ENCODE measurements around the gene KL. TPM values are rescaled to one million over a fixed set of nuclear protein-coding genes. Genes with fewer than 3 reads are reported as not detected.

The KL gene
- polyA plus RNA-seq, 1 donor: 2.6 TPM

DNA sequence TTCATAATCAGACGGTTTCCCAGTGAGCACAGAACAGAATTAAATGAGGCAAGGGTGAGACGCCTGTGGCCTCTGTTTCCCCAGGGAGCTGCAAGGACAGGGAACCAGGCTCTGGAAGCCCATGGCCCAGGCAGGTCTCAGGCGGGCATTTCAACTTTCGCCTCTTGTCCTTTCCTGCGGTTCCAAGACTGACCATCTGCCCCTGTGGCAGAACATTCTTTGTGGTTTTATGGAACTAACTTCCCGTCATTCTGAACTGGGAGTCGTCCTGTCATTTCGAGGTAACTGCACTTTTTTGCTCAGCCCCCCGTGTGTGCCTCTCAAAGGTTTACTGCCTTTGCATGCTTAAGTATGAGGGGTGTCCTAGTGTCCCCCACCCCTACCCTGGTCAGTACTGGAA, 70.9 kb downstream of the KL start:
- no peak for DNase-seq

DNA sequence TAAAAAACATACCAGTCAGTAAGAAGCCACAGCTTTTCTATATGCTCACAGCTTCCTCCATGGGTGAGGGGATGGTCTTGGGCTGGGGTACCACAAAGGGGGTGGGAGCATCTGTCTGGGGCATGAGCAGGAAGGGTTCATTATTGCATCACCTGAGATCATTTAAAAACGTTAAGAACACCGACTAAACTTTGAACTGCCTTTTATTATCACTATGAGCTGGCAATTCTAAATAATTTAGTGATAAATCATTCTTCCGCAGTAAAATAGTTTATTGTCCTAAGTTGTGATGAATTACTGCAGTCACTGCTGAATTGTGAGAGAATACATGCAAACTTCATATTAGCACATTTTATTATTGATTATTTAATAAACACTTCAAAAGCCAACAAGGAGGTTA, 71.6 kb downstream of the KL start:
- no peak for DNase-seq

DNA sequence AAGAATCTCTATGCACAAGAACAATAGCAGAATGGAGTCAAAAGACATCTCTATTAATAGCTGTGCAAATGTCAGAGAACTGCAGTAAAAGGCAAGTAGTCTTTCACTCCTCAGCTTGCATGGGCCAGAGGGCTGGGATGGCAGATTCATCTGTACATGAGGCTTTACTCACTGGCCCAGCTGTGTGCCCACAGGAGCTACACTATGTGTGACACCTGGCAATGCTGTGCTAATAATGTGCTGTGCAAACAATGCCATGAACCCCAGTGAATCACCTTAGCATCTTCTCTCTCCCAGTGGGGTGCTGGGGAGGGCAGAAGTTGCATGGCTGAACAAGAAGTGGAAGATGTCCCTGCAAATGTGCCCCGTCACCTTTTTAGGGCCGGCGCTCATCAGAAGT, 73.1 kb downstream of the KL start:
- DNase-seq: no peak

DNA sequence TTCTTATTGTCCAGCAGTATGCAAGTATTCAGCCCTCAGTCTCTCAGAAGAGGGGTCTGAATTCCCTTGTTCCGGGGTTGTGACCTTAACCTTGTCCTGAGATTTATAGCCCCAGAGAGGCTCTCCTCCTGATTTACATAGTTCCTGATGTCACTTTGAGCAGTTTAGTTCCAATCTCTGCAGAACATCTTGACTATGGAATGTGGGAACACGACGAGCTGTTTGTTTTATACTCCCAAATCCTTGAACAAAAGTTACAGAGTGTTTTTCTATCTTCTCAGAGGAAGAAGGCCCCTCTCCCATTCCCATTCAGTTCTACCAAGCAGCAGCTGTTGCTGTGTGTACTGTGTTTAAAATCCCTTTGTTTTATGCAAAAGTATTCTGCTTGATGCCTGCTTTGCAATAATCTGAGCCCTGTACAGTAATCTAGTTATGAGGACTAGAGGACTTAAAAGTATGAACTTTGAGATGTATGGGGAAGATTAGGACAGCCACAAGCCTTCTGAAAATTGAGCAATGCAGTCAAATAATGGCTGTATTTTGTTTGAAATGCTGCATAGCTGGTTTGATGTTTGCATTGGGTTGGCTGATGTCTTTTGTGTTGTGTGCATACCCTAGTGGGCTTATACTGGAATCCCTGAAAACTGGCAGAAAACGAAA, 74.7 kb downstream of the KL start:
- no peak for DNase-seq

DNA sequence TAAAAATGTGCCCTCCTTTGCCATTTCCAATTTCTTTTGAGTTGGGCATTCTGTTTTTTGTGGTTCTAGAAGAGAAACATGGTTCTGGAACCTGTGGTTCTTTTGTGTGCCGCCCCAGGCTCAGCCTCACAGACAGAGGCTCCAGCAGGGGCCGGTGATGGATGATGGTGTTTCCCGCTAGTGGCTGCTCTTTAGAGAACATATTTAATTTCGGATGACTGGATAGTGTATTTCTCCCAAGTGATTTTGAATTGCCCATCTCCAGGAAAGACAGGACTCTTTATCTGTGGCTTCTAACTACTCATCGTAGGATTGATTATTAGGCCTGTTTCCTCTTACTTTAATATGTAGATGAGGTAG, 75.2 kb downstream of the KL start:
- no peak for DNase-seq

DNA sequence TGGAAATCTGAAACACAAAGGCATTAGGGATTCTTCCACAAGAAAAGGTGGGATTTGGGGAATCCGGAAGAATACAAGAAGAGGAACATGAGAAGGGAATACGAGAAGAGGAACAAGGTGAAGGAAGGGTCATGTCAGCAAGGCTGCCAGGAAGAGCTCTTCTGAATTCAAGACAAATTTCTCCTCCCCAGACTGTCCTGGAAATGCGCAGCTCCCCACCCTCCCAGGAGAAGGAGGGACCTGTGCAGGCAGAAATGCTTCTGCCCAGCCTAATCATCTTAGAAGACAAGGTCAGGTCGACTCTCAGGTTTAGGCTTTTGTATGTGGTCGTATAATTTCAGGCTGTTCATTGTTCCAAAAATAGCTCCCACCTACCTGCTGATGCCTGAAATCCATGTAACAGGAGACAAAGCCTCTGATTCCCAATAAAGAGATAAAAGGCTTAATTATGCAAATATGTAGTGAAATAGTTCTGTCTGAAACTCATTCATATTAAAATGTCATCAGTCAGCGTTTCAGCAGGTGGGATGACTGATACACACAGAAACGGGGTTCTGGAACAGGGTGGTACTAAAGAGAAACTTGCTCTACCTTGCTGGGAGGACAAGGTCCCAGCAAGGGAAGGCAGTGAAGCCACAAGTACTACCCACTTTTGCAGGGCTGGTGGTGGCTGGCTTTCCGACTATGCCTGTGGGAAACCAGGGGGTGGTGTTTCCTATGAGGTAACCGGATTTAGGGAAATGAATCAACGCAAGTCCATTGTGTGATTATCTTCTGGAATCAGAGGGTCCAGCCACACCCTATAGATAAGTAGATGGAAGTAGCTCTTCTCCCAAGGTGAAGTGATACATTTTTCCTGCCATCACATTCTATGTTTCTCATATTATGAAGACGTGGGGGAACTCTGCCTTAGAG, 76.1 kb downstream of the KL start:
- no peak for DNase-seq

DNA sequence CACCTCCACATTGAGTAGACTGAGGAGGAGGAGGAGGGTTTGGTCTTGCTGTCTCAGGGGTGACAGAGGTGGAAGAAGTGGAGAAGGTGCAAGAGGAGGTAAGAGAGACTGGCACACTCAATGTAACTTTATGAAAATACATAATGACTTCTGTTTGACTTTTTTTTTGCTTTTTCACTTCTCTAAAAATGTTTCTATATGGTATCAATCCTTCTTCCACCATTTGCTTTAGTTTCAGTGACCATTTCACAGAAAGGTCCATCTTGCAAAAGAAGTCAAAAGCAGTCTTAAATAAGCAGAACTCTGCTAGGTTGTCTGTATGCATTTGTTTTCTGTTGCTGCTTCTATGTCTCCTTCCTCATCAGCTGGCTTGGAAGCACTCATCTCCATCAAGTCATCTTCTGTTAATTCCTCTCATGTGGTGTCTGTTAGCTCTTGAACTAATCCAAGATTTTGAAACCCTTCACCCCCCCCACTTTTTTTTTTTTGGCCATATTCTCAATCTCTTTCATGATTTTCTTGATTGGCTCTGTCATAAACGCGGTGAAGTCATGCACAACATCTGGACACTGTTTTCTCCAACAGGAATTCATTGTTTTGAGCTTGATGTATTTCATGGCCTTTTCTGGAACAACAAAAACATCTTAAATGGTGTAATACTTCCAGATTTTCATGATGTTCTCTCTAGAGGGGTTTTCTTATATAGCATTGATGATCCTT, 80.8 kb downstream of the KL start:
- DNase-seq: no peak

DNA sequence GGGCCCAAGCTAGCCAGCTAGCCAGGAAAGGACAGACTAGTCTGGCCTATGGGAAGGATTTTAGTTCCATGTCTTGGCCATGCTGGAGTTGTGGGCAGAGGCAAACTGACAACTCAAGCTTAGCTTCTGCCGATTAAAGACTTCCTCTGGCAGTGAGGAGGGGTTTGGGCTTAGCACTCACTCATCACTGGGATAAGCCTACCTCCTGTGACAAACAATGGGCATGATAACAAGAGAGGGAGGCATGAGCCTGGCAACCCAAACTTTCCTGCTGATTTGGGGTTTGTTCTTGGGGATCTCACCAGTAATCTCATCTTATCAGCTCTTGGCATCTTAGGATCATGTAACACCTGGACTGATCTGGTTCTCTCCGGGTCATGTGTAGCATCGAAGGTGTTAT, 83.6 kb downstream of the KL start:
- DNase-seq: no peak

DNA sequence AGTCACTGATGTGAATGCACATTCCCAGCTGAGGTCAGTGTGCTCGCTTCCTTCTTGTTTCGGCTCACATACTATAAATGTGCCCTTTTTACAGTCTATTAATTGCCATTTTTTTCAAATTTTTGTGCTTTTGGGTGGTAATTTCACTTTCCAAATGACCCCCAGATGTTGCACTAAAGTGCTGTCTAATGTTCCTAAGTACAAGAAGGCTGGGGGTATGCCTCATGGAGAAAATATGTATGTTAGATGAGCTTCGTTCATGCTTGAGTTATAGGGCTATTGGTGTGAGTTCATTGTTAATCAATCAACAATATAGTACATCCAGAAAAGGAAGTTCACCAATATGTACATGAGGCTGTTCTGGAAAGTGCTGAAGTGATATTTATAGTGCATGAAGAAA, 84.7 kb downstream of the KL start:
- DNase-seq: no peak

DNA sequence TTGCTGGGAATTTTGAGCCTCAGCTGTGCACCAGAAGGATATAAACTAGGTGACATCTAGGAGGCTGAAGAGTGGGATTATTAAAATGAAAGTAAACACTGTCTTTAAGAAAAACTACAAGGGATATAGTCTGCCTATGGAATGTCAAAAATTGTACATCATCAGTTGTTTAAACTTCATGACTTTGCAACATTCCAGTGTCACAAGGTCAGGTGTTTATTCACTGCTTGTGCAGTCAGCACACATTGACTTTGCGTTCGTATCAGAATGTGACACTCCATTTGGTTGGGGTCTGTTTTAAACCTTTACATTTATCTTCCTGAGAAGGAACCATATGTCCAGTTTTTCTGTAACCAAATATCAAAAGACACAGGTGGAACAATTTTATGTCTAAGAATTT, 85.6 kb downstream of the KL start:
- DNase-seq: no peak

DNA sequence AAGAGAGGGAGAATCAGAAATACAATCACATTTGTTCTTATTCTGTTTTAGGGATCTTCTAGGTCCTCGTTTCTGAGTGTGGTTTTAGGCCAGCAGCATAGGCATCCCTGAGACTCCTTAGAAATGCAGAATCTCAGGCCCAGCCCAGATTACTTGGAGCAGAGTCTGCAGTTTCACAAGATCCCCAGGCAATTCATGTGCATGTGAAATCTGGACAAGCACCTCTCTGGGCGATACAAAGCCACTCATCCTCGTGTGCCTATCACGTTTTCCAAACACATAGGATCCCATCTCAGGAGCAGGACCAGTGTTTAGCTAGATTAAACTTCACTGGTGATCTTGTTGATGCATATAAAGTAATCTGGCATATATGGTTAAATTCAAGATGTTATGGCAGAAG, 87.2 kb downstream of the KL start:
- no peak for DNase-seq

DNA sequence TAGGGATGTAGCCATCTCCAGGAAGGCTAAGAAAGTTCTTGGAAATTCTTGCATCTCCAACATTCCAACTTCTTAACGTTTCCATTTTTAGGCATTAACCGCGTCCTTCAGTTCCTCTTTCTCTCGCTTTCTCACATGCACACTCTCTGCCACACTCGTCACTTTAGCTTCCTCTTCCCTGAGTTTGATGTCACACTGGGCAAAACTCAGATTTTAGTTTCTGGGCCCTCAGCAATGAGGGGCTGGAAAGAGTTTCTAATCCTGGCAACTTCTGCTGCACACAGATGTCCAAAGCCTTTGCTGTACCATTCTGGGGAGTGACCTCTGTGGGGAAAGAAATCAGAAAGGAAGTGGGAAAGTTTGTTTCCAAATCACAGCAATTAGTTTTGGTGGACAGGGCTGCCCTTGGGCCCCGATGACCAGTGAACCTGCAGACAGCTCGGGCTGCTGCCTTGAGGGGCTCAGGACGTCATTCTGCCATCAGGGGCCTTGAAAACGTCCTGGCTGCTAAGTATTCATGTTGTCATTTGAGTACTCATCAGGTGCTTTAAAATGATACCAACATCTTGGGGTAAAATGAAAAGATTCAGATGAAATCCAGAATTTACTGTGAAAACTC, 89.3 kb downstream of the KL start:
- no peak for DNase-seq

DNA sequence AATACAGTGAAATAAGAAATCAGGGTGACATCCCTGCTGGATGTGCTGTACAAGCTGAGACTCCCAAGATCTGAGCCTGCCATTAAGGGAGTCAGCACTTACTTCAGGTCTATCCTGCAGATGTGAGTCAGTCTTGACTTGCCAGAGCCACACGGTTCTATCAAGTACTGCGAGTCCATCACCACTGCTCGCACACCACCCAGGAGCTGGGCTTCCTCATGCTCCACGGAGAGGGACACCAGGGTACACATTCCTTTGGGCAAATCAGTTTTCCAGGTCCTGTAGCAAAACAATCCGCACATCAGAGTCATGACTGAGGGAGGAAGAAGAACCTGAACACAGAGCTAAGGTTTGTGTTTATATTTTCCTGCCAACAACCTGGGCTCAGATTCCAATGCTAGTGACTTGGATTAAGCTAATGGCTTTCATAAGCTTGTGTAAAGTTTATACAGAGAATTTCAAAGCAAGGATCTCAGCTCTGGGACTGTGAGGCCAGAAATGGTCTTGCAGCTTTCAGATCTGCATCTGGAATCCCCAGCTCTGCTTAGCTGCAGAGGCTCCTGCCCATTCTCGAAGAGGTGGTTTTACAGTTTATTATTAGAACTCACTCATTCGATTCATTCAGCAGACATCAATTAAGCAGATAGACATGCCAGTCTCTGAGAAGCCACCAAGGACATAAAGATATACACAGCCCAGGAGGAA, 90.6 kb downstream of the KL start:
- no peak for DNase-seq

DNA sequence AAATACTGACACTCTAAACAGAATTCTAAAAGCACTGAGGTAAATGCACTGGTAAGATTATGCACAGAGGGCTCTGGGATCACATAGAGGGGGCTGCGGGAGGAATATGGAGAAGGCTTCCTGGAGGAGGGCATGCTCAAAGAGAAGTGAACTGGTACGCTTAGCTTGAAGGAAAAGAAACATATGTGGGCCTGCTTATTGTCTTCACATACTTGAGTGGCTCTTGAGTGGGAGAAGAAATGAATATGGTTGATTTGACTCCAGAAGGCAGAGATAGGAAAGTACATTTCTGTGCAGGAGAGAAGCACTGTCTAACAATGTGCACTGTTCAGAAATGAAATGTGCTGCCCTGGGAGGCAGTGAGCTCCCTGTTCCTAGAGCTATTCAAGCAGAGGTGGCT, 91.1 kb downstream of the KL start:
- no peak for DNase-seq

DNA sequence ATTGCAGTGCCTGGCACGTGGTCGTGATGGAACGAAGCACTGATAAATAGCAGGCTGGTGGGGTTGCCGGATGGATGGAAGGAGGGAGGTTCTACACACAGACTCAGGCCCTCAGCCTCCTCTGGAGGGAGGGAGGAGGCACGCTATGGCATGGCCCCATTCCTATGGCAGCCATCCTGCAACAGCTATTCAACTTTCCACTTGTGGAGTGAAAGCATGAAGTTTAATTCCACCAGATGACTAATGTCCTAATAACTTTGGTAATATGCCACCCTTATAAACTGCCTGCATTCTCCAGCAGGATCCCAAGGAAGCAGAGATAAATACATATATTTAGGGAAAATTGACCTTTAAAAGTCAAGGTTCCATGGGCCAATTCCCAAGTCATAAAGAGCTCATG, 92.4 kb downstream of the KL start:
- DNase-seq: no peak

DNA sequence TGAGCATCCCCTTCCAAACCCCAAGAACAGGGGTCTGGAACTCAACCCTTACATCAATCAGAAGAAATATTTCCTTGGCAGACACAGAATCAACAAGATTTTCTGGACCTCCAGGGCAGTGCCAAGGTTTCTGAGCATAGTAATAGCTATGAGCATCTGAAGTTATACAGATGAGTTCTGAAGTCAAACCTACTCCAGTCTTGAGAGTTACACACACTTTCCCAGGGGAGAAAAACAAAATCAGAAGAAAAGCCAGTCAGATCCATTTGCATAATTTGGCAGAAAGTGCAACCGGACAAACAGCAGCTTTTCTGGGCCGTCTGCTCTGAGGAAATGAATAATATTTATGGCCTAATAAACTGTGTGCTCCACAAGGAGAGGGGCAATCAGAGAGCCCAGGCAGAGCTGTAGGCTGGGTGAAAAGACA, 93.1 kb downstream of the KL start:
- no peak for DNase-seq

DNA sequence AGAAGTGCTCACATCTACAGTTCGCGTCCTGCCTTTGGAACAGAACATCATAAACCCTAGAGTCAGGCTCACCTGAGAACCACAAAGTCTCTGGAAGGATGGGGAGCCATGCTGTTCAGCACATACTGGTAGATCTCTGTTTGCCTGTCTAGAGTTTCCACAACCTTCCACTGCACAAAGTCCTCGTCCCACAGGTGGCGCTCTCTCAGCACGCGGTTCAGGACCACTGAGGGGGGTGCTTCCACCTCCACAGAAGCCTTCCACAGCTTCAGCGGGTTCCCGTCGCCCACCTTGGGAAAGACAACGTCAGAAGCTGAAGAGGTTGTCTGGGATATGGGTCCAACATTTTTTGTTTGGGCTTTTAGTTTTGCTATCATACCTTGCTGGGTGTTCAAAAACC, 93.6 kb downstream of the KL start:
- no peak for DNase-seq

DNA sequence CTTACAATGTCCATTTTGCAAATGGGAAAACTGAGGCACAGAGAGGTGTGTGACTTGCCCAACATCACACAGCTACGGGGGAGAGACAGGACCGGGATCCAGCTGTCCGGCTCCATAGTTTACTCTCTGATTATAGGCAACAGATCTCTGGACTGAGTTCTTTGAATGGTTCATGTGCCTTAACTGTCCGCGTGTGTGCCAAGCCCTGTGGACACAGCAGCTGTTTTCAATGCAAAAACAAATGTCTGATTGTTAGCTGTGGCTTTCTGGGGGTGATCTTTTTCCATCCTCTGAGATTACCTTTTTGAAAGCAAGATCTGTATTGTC, 94.1 kb downstream of the KL start:
- DNase-seq: no peak

DNA sequence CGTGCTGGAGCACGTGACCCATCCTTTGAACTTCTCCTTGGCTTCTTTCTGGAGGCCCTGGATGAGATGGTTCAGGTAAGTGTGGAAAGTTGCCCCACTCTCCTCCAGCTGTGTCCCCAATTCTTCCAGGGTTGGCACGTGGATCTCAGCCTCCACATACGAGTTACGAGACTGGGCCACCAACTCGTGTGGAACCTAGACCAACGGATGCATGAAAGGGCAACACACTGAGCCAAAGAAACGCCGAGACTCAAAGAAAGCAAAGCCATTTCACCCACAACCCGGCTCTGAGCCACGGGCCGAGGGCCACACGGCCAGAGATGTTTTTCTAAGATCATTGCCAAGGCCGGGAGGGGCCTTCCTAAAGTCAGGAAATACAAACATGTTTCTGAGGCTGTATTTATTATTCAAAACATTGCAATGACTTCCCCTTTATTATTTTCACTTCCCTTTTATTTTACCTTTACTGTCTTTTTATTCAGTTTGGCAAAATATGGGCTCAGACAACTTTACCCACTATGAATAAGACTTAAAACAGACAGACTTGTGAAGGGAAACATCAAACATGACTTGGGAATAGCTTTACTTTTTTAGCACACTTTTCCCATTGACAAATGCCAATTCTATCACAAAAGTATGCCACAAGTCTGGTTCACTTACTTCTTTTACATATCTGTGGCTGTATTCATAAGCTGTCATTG, 94.6 kb downstream of the KL start:
- DNase-seq: no peak

DNA sequence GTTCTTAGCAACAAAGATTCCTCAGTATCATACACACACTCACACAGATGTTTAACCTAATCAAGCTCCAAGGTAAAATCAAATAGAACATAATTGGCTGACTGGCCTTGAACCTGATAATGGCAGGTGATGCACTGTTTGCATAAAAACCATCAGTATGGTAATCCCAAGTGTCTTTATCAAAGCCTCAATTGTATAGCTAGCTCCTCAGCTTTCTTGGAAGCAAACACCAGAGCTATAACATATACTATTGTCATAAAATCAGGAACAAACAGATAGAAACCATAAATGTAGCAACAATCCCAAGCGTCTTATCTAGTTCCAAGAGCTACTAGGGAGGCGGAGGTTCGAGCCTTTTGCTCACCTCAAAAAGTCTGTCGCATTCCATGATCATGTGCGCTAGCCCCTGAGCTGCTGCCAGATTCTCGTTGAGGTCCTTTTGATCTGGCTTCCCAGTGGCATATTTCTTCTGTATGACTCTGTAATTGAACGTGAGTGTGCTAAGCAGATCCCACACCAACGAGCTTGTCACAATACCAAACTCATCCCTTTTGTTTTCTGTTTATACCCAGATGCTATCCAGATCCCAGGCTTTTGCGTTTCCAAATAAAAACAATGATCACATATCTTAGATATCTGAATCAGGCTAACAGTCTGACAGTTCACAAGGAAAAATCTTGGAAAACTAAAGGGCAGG, 95.3 kb downstream of the KL start:
- no peak for DNase-seq

DNA sequence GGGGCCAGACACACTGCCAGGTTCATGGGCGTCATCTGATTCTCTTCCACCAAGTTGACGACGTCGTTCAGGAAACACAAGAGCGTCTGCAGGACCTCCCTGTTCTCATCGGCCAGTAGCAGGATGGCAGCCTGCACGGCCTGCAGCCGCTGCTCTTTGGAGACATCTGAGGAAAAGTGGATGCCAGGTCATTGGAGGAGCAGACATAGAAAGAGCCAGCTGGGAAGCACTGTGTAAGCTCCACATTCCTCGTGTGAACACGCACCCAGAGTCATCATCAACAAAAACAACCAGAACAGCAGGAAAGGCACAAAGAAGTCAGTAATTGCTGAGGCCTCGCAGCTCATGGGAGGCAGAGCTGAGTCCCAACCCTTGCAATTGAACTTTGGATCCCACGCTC, 96.5 kb downstream of the KL start:
- DNase-seq: no peak
